Keratinocyte (primary cell): ENCODE results near the gene CSGALNACT2. TPM values are rescaled to one million over a fixed set of nuclear protein-coding genes. Genes with fewer than 3 reads are reported as not detected.
"Not testable (repeated sequence)": the region's sequence is repeated elsewhere in the genome, so short reads cannot be mapped to it uniquely, and the experiment has no call there.

ENCODE experiments used
- DNase-seq: peaks from one replicate; pipeline ENCODE4 v3.0.0-alpha.2; 2011; ENCODE audit warnings: low read depth, missing footprints, low spot score
- FAIRE-seq: peaks from 2 replicates; lab custom pipeline; 2011; peaks lifted over from hg19 to GRCh38; lab: Jason Lieb, UNC
- H2AFZ ChIP-seq: 2 replicates; pipeline ENCODE4 v1.6.0; 2012; ENCODE audit warnings: low read length, control low read depth, inconsistent platforms; ENCODE audit not compliant: control insufficient read depth
- H3K27ac ChIP-seq: 2 replicates; pipeline ENCODE4 v1.5.1; 2011; ENCODE audit warnings: low read length; ENCODE audit not compliant: control insufficient read depth, insufficient read depth
- H3K27me3 ChIP-seq: 3 replicates; pipeline ENCODE4 v1.6.0; 2011; ENCODE audit warnings: low read length; ENCODE audit not compliant: control insufficient read depth, insufficient read depth; ENCODE audit errors: extremely low read depth
- H3K36me3 ChIP-seq, 2 experiments: 2 replicates in 1 of 2; 3 replicates in 1 of 2; pipeline ENCODE4 v1.5.1; 2011; ENCODE audit warnings: low read length in 2 of 2, mild to moderate bottlenecking in 1 of 2; ENCODE audit not compliant: control insufficient read depth in 2 of 2, insufficient read depth in 2 of 2; ENCODE audit errors: extremely low read depth in 1 of 2
- H3K4me1 ChIP-seq: 3 replicates; pipeline ENCODE4 v1.5.1; 2011; ENCODE audit warnings: low read length; ENCODE audit not compliant: control insufficient read depth, insufficient read depth; ENCODE audit errors: extremely low read depth
- H3K4me2 ChIP-seq: 3 replicates; pipeline ENCODE4 v1.6.0; 2011; ENCODE audit warnings: low read depth, low read length; ENCODE audit not compliant: control insufficient read depth, insufficient read depth; ENCODE audit errors: extremely low read depth
- H3K4me3 ChIP-seq, 3 experiments: fragments of 200-600 bp in 1 of 3; sonication (generic) in 1 of 3; 2 replicates in 2 of 3; 3 replicates in 1 of 3; pipeline ENCODE4 v1.5.1; 2011 to 2016; ENCODE audit warnings: low read length in 3 of 3, mild to moderate bottlenecking in 3 of 3, control low read depth in 2 of 3, inconsistent platforms in 1 of 3, low read depth in 1 of 3, mixed read lengths in 1 of 3, mixed run types in 1 of 3, moderate library complexity in 1 of 3; ENCODE audit not compliant: control insufficient read depth in 2 of 3, insufficient read depth in 2 of 3; ENCODE audit errors: extremely low read depth in 1 of 3
- H3K79me2 ChIP-seq: 2 replicates; pipeline ENCODE4 v1.6.0; 2012; ENCODE audit warnings: low read length; ENCODE audit not compliant: control insufficient read depth, insufficient read depth
- H3K9ac ChIP-seq: 3 replicates; pipeline ENCODE4 v1.6.0; 2011; ENCODE audit warnings: low read length; ENCODE audit not compliant: control insufficient read depth, insufficient read depth; ENCODE audit errors: extremely low read depth
- H3K9me1 ChIP-seq: 3 replicates; pipeline ENCODE4 v1.6.0; 2011; ENCODE audit warnings: low read length; ENCODE audit not compliant: control insufficient read depth, insufficient read depth; ENCODE audit errors: extremely low read depth
- H3K9me3 ChIP-seq: 2 replicates; pipeline ENCODE4 v1.5.1; 2012; ENCODE audit warnings: low read depth, low read length; ENCODE audit not compliant: control insufficient read depth
- H4K20me1 ChIP-seq: 3 replicates; pipeline ENCODE4 v1.6.0; 2011; ENCODE audit warnings: low read length; ENCODE audit not compliant: control insufficient read depth, insufficient read depth; ENCODE audit errors: extremely low read depth
- EZH2 ChIP-seq: IDR thresholded peaks from one replicate; pipeline ENCODE4 v1.6.1; 2012; ENCODE audit warnings: inconsistent platforms, mild to moderate bottlenecking, low read length, moderate library complexity
- dilution Hi-C: fragments of 300-500 bp; cut with MboI; formaldehyde crosslinking; loops from one replicate; pipeline ENCODE4 v1.7.0; 2020; ENCODE audit warnings: low sequenced_read_pairs; ENCODE audit not compliant: extremely low pct_ligation_motif_present
- polyA plus RNA-seq, 5 experiments: library from polyadenylated mRNA; depleted of rRNA in 3 of 5; stranded (reverse) in 3 of 5; stranded (forward) in 1 of 5; unstranded in 1 of 5; fragments of >200 nt; gene quantifications; 1 replicate in 1 of 5; 2 replicates in 3 of 5; 3 replicates in 1 of 5; pipeline versions ENCODE4 v1.2.1 to v1.2.3, GENCODE V29; 2011 to 2012; ENCODE audit warnings: missing spikeins in 2 of 5, low read depth in 1 of 5, low replicate concordance in 1 of 5
- TF ChIP-seq, protein P1 (sequence below), 3 experiments: IDR thresholded peaks in 1 of 3; conservative IDR thresholded peaks in 1 of 3; optimal IDR thresholded peaks in 1 of 3; 2 replicates in 2 of 3; 3 replicates in 1 of 3; pipeline versions ENCODE3 to v1.5.1; 2011; ENCODE audit warnings: low read length in 3 of 3, mild to moderate bottlenecking in 3 of 3, moderate library complexity in 2 of 3, control low read depth in 1 of 3, inconsistent platforms in 1 of 3; ENCODE audit not compliant: insufficient read depth in 2 of 3; ENCODE audit errors: extremely low read depth in 1 of 3

CSGALNACT2 gene
- polyA plus RNA-seq, 1 donor (not counting 4 experiments of a cell fraction or from before 2014, with no cell fraction given), result 19.7 TPM

DNA sequence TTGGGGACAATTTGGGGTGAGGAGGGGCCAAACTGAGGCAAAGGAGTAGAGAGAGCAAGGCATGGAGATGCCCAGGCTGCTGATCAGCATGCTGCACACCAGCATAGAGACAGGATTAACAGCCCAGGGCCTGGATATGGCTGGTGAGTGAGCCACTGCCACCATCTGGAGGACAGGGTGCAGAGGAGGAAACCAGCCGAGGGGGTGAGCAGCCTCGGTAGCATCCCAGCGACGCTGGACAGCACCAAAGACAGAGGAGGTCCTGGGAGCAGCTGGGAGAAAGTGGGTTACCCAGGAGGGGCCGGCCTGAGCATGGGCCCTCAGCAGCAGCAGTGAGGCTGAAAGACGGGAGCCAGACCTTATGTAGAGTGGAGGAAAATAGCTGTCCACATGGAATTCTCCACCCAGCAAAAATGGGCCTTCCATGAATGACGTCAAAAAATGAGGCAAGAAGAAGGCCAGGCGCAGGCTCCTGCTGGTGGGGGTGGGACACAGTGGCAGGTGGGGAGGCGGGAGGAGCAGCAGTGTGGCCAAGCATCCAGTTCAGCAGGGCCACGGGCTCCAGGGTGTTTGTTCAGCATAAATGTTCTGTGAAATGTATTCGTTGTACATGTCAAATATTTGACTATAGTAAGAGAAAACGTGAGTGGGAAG, 44.7 kb upstream of the CSGALNACT2 start:
- Histone ChIP-seq H4K20me1 (no peaks in the 10 kb centered on the region), H3K9ac (no peak overlapping the region), H3K36me3 (no peaks in the 10 kb centered on the region), H3K27me3 (no peaks in the 10 kb centered on the region), H3K9me3 (no peaks in the 10 kb centered on the region), H3K9me1 (no peaks in the 10 kb centered on the region), H3K79me2 (no peaks in the 10 kb centered on the region), H2AFZ (no peak overlapping the region), H3K27ac (no peak overlapping the region), H3K4me1 (no peaks in the 10 kb centered on the region), H3K4me2 (no peak overlapping the region), H3K4me3 (no peak overlapping the region)
- dilution Hi-C loops, result no loop called here
- TF ChIP-seq, protein P1, sequence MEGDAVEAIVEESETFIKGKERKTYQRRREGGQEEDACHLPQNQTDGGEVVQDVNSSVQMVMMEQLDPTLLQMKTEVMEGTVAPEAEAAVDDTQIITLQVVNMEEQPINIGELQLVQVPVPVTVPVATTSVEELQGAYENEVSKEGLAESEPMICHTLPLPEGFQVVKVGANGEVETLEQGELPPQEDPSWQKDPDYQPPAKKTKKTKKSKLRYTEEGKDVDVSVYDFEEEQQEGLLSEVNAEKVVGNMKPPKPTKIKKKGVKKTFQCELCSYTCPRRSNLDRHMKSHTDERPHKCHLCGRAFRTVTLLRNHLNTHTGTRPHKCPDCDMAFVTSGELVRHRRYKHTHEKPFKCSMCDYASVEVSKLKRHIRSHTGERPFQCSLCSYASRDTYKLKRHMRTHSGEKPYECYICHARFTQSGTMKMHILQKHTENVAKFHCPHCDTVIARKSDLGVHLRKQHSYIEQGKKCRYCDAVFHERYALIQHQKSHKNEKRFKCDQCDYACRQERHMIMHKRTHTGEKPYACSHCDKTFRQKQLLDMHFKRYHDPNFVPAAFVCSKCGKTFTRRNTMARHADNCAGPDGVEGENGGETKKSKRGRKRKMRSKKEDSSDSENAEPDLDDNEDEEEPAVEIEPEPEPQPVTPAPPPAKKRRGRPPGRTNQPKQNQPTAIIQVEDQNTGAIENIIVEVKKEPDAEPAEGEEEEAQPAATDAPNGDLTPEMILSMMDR (optimal IDR thresholded peaks at IDR 0.05 in 1 of 3, IDR thresholded peaks at IDR 0.05 in 1 of 3, conservative IDR thresholded peaks at IDR 0.05 in 1 of 3; ENCODE audit: extremely low read depth in 1 of 3, insufficient read depth in 2 of 3, low read length in 3 of 3), result peak in 1 of 3 experiments; percentile 62
- TF ChIP-seq EZH2, result no peak
- DNase-seq, result no peak
- no peak for FAIRE-seq

DNA sequence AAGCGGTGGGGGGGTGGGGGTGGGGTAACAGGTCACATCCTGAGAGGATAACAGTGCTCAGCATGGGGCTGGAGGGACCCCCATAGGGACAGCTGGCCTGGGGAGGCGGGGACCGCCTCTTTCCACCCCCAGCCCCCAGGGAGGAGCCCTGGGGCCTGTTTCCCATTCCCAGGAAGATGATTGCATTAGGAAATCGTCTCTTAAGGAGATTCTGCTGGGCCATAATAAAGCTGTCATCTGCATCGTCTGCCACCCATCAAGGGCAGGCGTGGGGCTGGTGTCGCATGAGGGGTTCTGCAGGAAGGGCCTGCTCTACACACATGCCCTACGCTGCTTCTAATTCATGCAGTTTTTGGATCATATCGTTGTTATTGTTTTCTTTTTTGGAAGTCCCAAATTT, 44.2 kb upstream of the CSGALNACT2 start:
- H4K20me1 ChIP-seq, result no peaks in the 10 kb centered on the region
- no peak overlapping the region for H3K9ac ChIP-seq
- H2AFZ ChIP-seq, result no peak overlapping the region
- DNase-seq, result no peak
- no peaks in the 10 kb centered on the region for H3K79me2 ChIP-seq
- no peaks in the 10 kb centered on the region for H3K9me1 ChIP-seq
- FAIRE-seq, result no peak
- no peak overlapping the region for H3K27ac ChIP-seq
- no peaks in the 10 kb centered on the region for H3K36me3 ChIP-seq
- no peaks in the 10 kb centered on the region for H3K27me3 ChIP-seq
- no peak overlapping the region for H3K4me2 ChIP-seq
- TF ChIP-seq, protein P1 (optimal IDR thresholded peaks at IDR 0.05 in 1 of 3, IDR thresholded peaks at IDR 0.05 in 1 of 3, conservative IDR thresholded peaks at IDR 0.05 in 1 of 3; ENCODE audit: extremely low read depth in 1 of 3, insufficient read depth in 2 of 3, low read length in 3 of 3), result no peak
- TF ChIP-seq EZH2, result no peak
- dilution Hi-C loops, result no loop called here
- no peak overlapping the region for H3K4me3 ChIP-seq
- H3K4me1 ChIP-seq, result no peaks in the 10 kb centered on the region
- H3K9me3 ChIP-seq, result no peaks in the 10 kb centered on the region

DNA sequence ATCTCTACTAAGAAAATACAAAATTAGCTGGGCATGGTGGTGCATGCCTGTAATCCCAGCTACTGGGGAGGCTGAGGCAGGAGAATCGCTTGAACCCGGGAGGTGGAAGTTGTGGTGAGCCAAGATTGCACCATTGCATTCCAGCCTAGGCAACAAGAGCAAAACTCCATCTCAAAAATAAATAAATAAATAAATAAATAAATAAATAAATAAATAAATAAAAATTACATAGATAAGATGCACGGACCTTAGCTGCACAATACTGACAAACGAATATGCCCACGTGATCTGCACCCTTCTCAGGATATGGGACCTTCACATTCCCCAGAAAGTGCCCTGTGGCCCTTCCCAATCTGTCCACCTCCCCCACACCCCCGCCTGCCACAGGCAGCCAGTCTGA, 38.9 kb upstream of the CSGALNACT2 start:
- dilution Hi-C loops, FAIRE-seq, H3K27me3 ChIP-seq: not testable (repeated sequence)

More for the DNA sequence above, 38.9 kb upstream of the CSGALNACT2 start:
- not testable (repeated sequence) for H3K79me2 ChIP-seq, H2AFZ ChIP-seq, H3K27ac ChIP-seq, H3K4me1 ChIP-seq, H3K9me3 ChIP-seq, H3K9ac ChIP-seq, H3K36me3 ChIP-seq, H3K4me2 ChIP-seq, DNase-seq, H4K20me1 ChIP-seq, H3K9me1 ChIP-seq, H3K4me3 ChIP-seq
